Left ventricle myocardium inferior (tissue), 1 donor: Measurements from ENCODE around the gene GALNT11. TPM values are rescaled to one million over a fixed set of nuclear protein-coding genes. Genes with fewer than 3 reads are reported as not detected.

ENCODE experiments used
- DNase-seq: peaks from one replicate; pipeline ENCODE4 v3.0.0-alpha.2; 2020
- H3K27ac ChIP-seq: fragments of 200-600 bp; replicated peaks from 2 replicates; pipeline ENCODE4 v1.8.0; 2021
- H3K27me3 ChIP-seq: fragments of 200-600 bp; 2 replicates; pipeline ENCODE4 v1.8.0; 2021; ENCODE audit warnings: low read depth
- H3K36me3 ChIP-seq: fragments of 200-600 bp; 2 replicates; pipeline ENCODE4 v1.8.0; 2021
- H3K4me1 ChIP-seq: fragments of 200-600 bp; 2 replicates; pipeline ENCODE4 v1.8.0; 2021
- H3K4me3 ChIP-seq: fragments of 200-600 bp; 2 replicates; pipeline ENCODE4 v1.8.0; 2021; ENCODE audit warnings: mild to moderate bottlenecking, moderate library complexity
- H3K9me3 ChIP-seq: fragments of 200-600 bp; replicated peaks from 2 replicates; pipeline ENCODE4 v1.8.0; 2021
- intact Hi-C: fragments of 100-400 bp; cut with micrococcal nuclease; formaldehyde crosslinking; loops from one replicate; pipeline ENCODE4 v1.11.0; 2022
- total RNA-seq: library from RNA; stranded (reverse); fragmentation: NEBNext Ultra II Directional; extraction: Animal tissue kit (Norgen Biotek cat#: 25700); gene quantifications from one replicate; pipeline ENCODE4 v1.2.1, GENCODE V29; 2021
- TF ChIP-seq, protein P1 (sequence below): fragments of 200-600 bp; IDR thresholded peaks from 2 replicates; pipeline ENCODE4 v1.8.0; 2021; ENCODE audit warnings: antibody characterized with exemption, mild to moderate bottlenecking, borderline replicate concordance
- donor health status: DM: no; HTN: yes; CAD: no; lungs with severe emphysema.

GALNT11 gene
- total RNA-seq, 1 donor from 2014 or later = 18.6 TPM

DNA sequence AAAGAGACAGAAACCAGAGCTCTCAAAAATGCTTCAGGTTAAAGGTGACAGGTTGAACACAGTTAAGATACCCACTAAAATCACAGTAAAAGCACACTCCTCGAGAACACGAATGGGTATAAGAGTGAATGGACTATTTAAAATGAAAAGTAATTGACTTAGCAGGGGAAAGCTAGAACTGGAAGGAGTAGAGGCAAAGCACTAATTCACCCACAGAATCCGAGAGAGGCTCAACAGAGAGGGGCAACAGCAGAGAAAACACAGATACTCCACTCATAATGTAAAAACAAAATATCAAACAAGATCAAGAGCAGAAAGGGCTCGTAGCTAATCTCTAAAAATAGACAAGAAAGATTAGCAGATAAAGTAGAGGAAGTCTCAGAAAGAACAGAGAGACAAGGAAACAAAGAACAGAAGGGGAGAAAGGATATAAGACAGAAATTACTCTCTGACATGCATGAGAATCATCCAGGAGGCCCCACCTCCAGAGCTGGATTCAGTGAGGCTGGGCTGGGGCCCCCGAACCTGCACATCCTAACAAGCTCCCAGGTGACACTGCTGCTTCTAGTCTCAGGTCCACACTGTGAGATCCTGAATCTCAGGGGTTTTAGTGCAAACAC, 117.6 kb downstream of the GALNT11 start:
- no peak for DNase-seq
- TF ChIP-seq, protein P1, sequence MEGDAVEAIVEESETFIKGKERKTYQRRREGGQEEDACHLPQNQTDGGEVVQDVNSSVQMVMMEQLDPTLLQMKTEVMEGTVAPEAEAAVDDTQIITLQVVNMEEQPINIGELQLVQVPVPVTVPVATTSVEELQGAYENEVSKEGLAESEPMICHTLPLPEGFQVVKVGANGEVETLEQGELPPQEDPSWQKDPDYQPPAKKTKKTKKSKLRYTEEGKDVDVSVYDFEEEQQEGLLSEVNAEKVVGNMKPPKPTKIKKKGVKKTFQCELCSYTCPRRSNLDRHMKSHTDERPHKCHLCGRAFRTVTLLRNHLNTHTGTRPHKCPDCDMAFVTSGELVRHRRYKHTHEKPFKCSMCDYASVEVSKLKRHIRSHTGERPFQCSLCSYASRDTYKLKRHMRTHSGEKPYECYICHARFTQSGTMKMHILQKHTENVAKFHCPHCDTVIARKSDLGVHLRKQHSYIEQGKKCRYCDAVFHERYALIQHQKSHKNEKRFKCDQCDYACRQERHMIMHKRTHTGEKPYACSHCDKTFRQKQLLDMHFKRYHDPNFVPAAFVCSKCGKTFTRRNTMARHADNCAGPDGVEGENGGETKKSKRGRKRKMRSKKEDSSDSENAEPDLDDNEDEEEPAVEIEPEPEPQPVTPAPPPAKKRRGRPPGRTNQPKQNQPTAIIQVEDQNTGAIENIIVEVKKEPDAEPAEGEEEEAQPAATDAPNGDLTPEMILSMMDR = no peak
- H3K27ac ChIP-seq = no peak overlapping the region

DNA sequence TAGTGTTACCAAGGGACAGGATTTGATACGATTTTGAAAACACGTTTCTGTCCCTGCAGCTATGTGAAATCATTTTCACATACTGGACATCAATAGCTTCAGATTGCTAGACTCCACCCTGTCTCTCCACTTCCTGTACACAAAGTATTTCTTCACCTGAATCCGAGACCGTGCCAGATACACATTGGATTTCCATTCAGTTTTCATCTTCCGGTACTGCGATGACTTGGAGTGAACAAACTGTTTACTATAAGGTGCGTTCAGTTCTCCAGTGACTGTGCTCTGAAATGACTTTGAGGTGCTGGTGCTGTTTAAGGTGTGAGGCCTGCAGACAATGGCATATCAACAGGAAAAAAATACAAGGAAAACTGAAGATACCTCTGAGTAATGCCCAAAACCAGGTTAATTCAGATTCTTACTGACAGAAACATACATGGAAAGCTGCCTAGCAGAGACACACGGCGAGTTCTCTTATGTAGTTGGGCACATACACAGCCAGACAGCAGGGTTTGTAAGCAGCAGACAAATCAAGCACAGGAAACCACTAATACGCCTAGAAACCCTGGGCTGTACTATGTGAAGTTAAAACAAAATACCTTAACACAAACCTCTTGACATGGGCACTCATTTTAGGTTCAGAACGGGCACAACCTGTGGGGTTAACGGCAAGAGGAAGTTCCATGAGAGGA, 119.2 kb downstream of the GALNT11 start:
- Histone ChIP-seq H3K4me1 (peaks cover 38% of the 10 kb centered on the region), H3K4me3 (no peak overlapping the region), H3K36me3 (peaks cover 83% of the 10 kb centered on the region), H3K27me3 (no peaks in the 10 kb centered on the region), H3K27ac (peak overlapping the region; percentile 20), H3K9me3 (no peaks in the 10 kb centered on the region)
- intact Hi-C loops = no loop called here
- DNase-seq = no peak
- TF ChIP-seq, protein P1 = no peak

More for the DNA sequence above, 117.6 kb downstream of the GALNT11 start:
- intact Hi-C loops = no loop called here
- no peaks in the 10 kb centered on the region for H3K27me3 ChIP-seq
- H3K4me1 ChIP-seq = peaks cover 38% of the 10 kb centered on the region
- peaks cover 83% of the 10 kb centered on the region for H3K36me3 ChIP-seq
- H3K9me3 ChIP-seq = no peaks in the 10 kb centered on the region
- H3K4me3 ChIP-seq = no peak overlapping the region

DNA sequence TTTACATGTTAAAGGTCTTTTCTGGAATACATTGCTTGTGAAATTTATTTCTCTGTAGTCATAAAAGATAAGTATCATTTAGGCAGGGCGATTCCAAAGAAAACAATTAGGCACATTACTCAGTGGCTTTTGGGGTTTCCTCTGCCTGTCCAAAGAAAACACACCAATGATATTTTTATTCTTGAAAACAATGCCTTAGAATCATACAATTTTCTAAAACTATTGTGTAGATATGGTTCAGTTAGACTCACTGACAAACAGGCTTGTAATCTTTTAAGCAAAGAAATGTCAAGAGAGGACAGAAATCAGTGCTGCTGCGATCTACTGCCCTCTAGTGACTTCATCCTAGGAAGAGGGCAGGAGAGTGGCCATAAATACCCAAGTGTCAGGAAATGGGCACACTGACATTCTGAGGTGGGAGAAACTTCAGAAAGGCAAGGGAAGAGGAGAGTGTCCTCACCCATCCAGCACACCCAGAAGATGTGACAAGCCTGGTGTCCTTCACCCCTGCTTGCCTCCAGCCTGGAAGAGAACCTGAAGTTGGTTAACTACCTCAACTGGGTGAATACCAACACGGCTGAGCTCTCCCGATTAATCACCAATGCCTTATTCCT, 120.5 kb downstream of the GALNT11 start:
- Histone ChIP-seq H3K27ac (peak overlapping the region; percentile 28), H3K36me3 (peaks cover 84% of the 10 kb centered on the region)
- intact Hi-C loops = no loop called here

DNA sequence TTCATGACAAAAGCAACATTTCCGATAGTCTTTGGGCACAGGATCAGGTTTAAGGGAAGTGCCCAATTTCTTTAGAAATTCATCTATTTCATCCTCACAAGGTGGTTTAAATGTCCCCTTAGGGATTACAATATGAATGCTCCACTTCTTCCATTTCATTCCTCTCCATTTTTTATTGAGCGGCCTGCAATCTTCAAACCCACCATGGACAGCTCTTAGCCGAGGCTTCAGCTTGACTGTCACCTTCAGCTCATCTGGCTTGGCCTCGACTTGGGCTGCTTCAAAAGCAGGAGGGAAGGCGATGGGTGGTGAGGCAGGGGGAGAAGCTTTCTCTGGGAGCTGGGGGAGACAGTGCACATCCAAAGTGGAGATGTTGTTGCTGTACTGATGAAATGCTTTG, 123.2 kb downstream of the GALNT11 start:
- Histone ChIP-seq H3K4me1 (peaks cover 34% of the 10 kb centered on the region), H3K9me3 (no peaks in the 10 kb centered on the region), H3K27ac (no peak overlapping the region), H3K36me3 (peaks cover 93% of the 10 kb centered on the region), H3K27me3 (no peaks in the 10 kb centered on the region), H3K4me3 (no peak overlapping the region)
- TF ChIP-seq, protein P1 = no peak
- intact Hi-C loops = no loop called here
- DNase-seq = no peak

More for the DNA sequence above, 120.5 kb downstream of the GALNT11 start:
- Histone ChIP-seq H3K9me3 (no peaks in the 10 kb centered on the region), H3K4me1 (peaks cover 38% of the 10 kb centered on the region), H3K4me3 (no peak overlapping the region), H3K27me3 (no peaks in the 10 kb centered on the region)
- no peak for DNase-seq
- TF ChIP-seq, protein P1 = peak; percentile 72

DNA sequence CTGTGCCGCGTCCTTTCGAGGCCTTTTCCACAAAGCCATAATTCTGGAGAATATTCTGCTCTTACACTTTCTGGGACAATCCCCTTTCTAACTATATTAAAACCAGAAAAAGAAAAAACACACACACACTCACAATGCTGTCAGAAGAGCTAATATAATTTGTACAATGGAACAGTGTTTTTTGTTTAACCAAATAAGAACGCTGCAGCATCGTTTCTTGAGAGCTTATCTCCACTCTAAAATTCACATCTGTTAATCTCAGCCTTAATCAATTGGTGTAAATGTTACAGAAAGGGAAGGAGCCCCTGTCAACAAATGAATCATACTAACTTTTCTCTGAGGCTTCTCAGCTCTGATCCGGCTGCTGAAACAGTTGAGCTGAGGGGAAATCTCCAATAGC, 123.9 kb downstream of the GALNT11 start:
- TF ChIP-seq, protein P1 = no peak
- no peak overlapping the region for H3K27ac ChIP-seq
- H3K27me3 ChIP-seq = no peaks in the 10 kb centered on the region
- no peak for DNase-seq
- no peak overlapping the region for H3K4me3 ChIP-seq
- intact Hi-C loops = no loop called here
- peaks cover 93% of the 10 kb centered on the region for H3K36me3 ChIP-seq
- H3K4me1 ChIP-seq = peaks cover 28% of the 10 kb centered on the region
- no peaks in the 10 kb centered on the region for H3K9me3 ChIP-seq
